ENCODE measurements around the gene UPK3BL2.
"Not testable (repeated sequence)": the region's sequence is repeated elsewhere in the genome, so short reads cannot be mapped to it uniquely, and the experiment has no call there.

Gene UPK3BL2

GRCh38 chr7:102542083-102542482 is 1.4 kb downstream of the UPK3BL2 start:
- DNase-seq (ENCODE audit: low read depth); H3K4me3 ChIP-seq (ENCODE audit: control insufficient read depth, low read depth, low read length): not testable (repeated sequence)

GRCh38 chr7:102540604-102541003 is 2.9 kb downstream of the UPK3BL2 start:
- DNase-seq (ENCODE audit: low read depth); H3K4me3 ChIP-seq (ENCODE audit: control insufficient read depth, low read depth, low read length): not testable (repeated sequence)

DNA sequence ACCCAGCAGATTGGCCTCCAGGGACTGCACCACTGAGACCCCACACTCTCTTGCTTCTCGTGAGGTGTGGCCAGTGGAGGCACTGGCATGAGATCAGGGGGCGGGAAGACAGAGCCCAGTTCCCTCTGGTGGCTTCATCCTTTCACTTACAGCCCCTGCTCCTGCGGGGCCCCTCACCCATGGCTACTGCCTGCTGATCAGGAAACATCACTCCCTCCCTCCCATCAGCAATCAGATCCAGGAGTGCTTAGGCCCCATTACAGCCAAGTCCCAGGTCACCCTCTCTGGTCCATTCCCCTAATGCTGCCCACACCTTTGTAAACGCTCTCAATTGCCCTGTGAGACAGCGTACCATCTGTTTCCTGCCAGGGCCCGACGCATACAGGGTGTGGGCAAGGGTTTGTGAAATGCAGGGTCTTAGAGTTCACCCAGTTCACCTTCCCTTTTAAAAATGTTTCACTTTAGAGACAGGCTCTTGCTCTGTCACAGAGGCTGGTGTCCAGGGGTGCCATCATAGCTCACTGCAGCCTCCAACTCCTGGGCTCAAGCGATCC is 8.4 kb downstream of the UPK3BL2 start:
- not testable (repeated sequence) for DNase-seq (ENCODE audit: low read depth); H3K4me3 ChIP-seq (ENCODE audit: control insufficient read depth, low read depth, low read length)

- DNase-seq (ENCODE audit: low read depth); H3K4me3 ChIP-seq (ENCODE audit: control insufficient read depth, low read depth, low read length): not testable (repeated sequence)
These were observed 11.4 kb downstream of the UPK3BL2 start for GRCh38 chr7:102532127-102532526.

GRCh38 chr7:102531583-102531982 is 11.9 kb downstream of the UPK3BL2 start:
- not testable (repeated sequence) for H3K4me3 ChIP-seq (ENCODE audit: control insufficient read depth, low read depth, low read length); DNase-seq (ENCODE audit: low read depth)

DNA sequence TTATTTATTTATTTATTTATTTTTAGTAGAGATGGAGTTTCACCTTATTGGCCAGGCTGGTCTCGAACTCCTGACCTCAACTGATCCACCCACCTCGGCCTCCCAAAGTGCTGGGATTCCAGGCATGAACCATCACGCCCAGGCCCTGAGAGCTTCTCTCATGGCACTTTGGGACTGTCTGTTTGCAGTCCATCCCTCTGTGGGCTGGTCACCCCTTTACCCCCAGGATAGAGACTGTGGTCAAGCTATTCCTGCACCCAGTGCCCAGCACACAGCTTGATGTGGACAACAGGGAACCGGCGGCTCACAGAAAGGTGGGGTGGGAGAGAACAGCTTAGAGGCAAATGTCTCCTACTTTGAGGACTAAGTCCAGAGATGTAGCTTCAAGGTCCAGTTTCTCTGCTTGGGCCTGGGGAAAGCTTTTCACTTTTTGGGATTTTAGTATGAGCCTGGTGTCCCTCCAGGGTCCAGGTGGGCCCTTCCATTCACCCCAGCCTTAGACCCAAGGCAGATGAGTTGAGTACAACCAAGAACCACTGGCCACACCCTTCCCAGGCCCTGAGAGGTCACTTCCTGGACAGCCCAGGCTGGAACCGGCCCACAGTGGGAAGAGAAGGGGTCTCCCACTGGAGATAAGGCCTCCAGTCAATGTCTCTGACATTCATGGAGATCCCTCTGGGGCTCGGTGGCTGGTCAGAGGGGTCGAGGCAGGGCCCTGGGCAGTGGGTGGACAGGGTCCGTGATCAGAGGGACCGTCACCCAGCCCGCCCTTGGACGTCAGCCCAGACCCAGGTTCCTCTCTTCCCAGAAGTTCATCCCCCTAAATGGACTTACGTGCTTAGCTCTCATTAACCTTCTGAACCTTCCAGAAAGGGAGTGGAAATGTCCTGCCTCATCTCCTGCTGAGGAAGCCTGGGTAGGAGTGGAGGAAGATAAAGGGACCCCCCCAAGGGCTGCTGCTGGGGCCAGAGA is 15.4 kb downstream of the UPK3BL2 start:
- DNase-seq (ENCODE audit: low read depth); H3K4me3 ChIP-seq (ENCODE audit: control insufficient read depth, low read depth, low read length): not testable (repeated sequence)

DNA sequence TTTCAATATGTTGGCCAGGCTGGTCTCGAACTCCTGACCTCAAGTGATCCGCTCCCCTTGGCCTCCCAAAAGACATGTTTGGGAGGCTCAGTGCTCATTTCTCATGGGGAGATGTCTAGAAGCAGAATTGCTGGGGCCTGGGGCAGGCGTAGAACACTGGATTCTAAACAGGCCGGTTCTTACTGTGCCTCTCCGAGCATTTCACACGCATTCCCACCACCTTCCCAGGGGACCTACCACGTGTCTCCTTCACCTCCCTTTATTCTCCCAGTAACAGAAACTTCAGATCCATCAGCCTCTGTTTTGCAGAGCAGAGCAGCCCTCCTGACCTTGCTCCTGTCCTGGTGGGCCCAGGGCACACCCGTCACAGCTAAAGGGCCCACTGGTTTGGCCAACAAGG is 16.3 kb downstream of the UPK3BL2 start:
- not testable (repeated sequence) for H3K4me3 ChIP-seq (ENCODE audit: control insufficient read depth, low read depth, low read length); DNase-seq (ENCODE audit: low read depth)

DNA sequence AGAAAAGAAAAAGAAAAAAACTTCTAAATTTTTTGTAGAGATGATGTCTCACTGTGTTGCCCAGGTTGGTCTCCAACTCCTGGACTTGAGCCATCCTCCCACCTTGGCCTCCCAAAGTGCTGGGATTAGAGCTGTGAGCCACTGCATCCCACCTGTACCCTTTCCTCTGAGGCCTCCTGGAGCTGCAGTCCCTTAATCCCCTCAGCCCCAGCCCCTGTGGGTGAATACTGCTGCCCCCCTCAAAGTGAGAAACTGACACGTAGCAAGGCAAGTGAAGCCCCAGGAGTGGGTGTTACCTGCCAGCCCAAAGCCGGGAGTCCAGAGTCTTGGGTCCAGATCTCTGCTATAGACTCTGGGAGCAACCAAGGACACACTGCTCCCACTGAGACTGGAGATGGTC is 18.7 kb downstream of the UPK3BL2 start:
- H3K4me3 ChIP-seq (ENCODE audit: control insufficient read depth, low read depth, low read length); DNase-seq (ENCODE audit: low read depth): not testable (repeated sequence)

GRCh38 chr7:102520797-102521196 is 22.7 kb downstream of the UPK3BL2 start:
- not testable (repeated sequence) for DNase-seq (ENCODE audit: low read depth); H3K4me3 ChIP-seq (ENCODE audit: control insufficient read depth, low read depth, low read length)

GRCh38 chr7:102517550-102518147 is 25.8 kb downstream of the UPK3BL2 start, which contains the start of gene RASA4B:
Gene RASA4B (minus strand): TSS chr7:102517777. CDS start chr7:102517710, 67 bp downstream.
- H3K4me3 ChIP-seq (ENCODE audit: control insufficient read depth, low read depth, low read length); DNase-seq (ENCODE audit: low read depth): not testable (repeated sequence)

GRCh38 chr7:102516951-102517350 is 26.5 kb downstream of the UPK3BL2 start:
- H3K4me3 ChIP-seq (ENCODE audit: control insufficient read depth, low read depth, low read length); DNase-seq (ENCODE audit: low read depth): not testable (repeated sequence)

DNA sequence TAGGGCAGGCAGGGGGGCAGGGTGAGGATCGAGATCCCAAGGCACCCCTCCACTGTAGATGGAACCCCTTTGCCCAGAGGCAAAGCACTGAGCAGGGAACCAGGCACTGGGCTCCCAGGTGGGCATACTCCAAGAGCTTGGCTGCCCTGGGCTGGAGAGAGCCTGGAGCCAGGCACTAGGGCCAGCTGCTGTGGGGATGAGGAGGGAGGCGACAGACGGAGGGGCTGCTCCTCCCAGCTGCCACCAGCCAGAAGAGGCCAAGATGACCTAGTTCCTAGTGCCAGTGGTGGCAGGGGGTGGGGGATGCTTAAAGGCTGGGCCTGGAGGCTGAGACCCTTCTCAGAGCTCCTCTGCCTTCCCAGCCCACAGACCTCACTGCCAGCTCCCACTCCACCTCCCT is 27.6 kb downstream of the UPK3BL2 start:
- DNase-seq (ENCODE audit: low read depth), result not testable (repeated sequence)

DNA sequence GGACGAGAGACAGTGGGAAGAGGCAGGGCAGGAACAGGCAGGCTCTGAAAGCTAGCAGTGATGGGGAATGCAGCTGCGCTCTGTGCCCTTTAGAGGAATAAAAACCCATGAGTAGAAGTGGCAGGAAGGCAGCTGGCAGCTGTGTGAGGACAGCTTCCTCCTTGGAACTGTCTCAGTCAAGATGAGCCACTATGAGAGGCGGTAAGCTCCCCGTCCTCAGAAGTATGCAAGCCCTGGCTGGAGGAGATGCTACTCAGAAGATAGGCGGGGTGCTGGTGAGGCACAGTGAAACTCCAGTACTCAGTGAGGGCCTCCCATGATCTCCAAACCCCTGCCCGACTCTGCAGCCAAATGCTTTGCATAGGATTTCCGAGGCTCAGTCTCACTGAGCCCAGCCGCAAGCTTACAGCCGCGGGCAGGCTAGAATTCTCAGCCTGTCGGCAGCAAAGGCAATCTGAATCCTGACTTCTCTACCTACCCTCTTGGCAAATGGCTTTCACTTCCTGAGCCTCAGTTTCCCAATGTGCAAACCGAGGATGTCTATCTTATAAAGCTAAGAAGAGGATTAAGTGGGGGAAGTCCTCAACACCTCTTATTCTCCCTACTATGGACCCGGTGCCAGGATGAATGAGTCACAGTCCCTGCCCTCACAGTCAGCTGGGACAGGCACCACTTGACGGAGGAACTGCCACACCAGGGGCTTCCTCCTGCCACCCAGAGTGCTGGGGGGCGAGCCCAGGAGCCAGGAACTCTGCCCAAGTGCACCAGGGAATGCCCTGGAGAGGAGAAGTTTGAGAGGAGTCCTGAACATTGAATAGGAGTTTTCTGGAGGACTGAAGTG is 28.4 kb downstream of the UPK3BL2 start:
- DNase-seq (ENCODE audit: low read depth), result not testable (repeated sequence)

More for the DNA sequence above, 27.6 kb downstream of the UPK3BL2 start:
- H3K4me3 ChIP-seq (ENCODE audit: control insufficient read depth, low read depth, low read length), result not testable (repeated sequence)

GRCh38 chr7:102512642-102513221 is 30.8 kb downstream of the UPK3BL2 start:
- H3K4me3 ChIP-seq (ENCODE audit: control insufficient read depth, low read depth, low read length), result not testable (repeated sequence)
- peak; percentile 55 for DNase-seq (ENCODE audit: low read depth)

More for the DNA sequence above, 28.4 kb downstream of the UPK3BL2 start:
- not testable (repeated sequence) for H3K4me3 ChIP-seq (ENCODE audit: control insufficient read depth, low read depth, low read length)

DNA sequence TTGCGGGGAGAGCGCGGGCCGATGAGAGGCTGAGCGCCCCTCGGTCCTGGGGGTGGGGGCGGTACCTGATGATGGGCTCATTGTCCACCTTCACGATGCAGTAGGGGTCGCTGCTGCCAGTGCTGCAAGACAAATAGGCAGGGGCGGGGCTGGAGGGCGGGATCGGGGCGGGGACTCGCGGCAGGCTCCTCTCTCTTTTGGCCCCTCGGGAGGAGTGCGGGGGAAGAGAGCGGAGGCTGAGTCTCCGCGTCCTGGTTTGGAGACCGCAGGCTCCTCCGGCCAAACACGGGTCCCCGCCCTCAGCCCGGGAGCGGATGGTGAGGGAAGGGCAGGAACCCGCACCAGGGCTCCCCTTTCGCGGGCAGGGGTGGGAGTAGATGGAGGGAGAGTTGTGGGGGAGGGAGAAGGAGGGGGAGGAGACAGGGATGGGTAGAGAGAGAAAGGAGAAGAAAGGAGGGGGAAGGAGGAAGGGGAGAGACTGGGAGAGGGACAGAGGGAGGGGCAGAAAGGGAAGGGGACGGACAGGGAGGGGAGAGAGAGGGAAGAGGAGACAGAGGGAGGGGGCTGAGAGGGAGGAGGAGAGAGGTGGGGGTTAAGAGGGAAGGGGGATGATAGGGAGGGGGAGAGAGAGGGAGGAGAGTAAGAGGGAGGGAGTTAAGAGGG is 31.5 kb downstream of the UPK3BL2 start:
- not testable (repeated sequence) for DNase-seq (ENCODE audit: low read depth); H3K4me3 ChIP-seq (ENCODE audit: control insufficient read depth, low read depth, low read length)

- H3K4me3 ChIP-seq (ENCODE audit: control insufficient read depth, low read depth, low read length); DNase-seq (ENCODE audit: low read depth): not testable (repeated sequence)
These were observed 32.9 kb downstream of the UPK3BL2 start for GRCh38 chr7:102510575-102510974.

DNA sequence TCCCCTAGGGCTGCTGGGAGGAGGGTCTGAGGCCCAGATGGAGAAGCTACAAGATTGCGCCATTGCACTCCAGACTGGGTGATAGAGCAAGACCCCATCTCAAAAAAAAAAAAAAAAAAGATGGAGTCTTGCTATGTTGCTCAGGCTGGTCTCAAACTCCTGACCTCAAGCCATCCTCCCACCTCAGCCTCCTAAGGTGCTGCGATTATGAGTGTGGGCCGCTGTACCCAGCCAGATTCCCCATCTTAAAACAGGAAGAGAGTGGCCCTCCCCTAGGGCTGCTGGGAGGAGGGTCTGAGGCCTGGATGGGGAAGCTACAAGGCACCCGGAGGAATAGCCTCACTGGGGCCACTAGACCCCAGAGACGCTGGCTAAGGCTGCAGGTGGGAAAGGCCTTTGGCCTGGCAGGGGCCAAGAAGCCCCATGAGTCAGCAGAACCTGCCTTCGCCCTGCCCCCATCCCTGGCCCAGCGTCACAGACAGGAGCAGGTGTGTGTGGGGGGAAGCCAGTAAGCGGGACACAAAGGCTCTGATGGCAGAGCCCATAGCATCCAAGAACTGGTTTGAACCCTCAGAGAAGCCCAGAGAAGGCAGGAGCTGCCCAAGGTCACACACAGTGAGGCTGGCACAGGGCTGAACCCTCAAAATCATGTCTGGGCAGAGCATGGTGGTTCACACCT is 35.9 kb downstream of the UPK3BL2 start:
- not testable (repeated sequence) for H3K4me3 ChIP-seq (ENCODE audit: control insufficient read depth, low read depth, low read length); DNase-seq (ENCODE audit: low read depth)
